GM19023 (cell line): Measurements from ENCODE around the gene UTP18.
"Not testable (repeated sequence)": the region's sequence is repeated elsewhere in the genome, so short reads cannot be mapped to it uniquely, and the experiment has no call there.

ENCODE experiments used
- ATAC-seq: cut with Tn5 transposase; IDR thresholded peaks from one replicate; pipeline ENCODE4 v1.9.1; 2021; ENCODE audit warnings: mild to moderate bottlenecking, moderate library complexity; ENCODE audit not compliant: unreplicated experiment

The UTP18 gene

DNA sequence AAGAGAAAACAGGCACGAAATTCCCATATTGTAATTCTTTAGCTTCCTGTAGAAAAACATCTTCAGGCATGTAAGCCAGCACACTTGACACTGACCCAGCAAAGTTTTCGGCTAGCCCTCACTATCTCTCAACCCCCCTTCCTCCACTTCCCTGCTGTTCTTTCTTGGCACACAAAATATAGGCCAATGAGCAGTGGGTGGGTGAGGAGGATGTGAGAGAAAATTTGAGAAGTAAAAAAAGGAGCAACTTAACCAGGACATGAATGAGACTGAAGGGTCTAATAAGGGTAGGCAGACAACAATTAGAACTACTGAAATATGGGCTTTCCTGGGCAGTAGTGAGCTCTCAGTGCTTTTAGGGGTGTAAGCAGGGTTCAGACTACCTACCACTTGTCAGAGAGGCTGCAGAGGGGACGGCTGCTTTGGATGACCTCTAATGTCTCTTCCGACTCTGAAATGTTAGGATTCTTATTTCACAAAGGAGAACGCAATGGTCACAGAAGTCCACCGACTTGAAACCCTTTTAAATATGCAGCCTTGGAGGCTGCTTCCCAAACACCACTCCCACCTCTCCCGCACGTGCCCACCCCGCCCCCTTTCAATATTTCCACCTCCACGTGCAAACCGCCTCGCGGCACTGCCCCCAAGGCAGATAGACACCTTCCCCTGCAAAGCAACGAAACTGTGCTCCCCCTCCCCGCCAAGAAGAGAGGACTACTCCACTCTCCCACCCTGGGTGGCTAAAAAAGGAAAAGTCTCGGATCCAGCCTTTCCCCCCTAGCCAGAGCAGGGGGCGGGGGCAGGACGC lies 1.4 kb upstream of the UTP18 start:
- ATAC-seq: no peak

DNA sequence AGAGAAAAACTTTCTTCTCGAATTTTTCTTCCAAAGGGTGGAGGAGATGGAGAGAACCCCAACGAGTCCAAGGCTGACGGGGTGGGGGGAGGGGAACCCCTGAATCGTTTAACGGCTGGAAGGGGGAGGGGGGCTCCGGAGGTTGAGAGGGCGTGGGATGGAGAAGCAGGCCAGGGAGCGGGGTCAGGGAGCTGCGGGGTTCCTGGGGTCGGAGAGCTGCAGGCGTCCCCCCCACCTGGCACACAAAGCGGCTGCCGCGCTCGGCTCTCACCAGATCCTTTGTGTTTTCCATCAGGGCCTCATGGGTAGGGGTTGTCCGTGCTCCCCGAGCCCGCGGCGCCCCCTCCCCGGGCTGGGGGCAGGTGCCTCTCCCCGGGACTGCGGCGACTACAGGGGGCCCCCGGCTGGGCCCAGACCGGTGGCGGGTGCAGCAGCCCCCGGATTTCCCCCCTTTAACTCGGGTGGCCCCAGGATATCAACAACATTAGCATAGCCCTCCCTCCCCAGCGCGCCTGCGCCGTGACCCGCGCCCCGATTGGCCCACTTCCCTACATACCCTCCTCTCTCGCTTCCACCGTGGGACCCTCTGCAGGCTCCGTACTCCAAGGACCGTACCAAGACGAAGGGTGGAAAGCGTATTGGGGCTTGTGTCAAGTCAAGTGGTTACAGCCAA lies 646 bp upstream of the UTP18 start, which contains the start of gene MBTD1:
TSS of gene MBTD1 (minus strand) at position 486 of the 673 bp plus-strand sequence. CDS start 34,888 bp downstream, outside the sequence.
- peak; percentile 75 for ATAC-seq

DNA sequence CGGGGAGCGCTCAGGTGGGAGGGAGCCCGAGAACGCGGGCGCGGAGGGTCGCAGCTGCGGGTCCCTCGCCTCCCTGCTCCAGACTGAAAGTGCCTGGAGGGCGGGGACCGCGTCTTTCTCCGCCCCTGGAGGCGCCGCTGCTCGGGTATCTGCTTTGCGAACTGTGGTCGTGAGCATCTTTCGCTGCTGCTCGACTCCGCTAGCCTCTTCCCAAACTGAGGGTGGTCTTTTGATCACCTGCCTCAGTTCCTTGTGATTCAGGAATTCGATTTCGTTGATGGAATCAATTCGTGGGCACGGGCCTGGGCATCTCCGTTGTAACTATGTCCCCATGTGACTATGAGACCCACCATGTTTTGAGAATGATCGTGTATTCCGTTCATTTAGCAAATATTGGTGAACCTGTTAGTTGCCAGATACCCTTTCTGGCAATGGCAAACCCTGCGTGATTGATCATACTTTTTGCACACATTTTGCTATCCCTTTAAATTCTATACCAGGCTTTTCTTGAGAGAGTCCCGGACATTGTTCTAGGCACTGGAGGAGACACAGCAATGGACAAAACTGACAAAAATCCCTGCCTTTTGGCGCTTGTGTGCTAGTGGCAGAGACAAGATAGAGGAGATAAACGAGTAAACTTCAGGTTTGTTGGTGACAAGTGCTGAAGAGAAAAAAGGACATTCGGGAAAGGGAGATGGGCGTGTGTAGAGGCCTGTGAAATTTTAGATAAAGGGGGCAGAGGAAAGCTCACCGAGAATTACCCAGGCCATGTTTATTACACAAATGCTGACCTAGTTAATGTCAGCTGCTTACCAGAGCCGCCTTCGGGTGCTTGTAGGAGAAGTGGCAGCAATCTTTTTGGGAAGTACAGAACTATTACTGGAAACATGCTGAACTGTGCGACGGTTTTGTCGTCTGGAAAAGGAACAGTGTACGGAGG lies 948 bp downstream of the UTP18 start:
- ATAC-seq: no peak

DNA sequence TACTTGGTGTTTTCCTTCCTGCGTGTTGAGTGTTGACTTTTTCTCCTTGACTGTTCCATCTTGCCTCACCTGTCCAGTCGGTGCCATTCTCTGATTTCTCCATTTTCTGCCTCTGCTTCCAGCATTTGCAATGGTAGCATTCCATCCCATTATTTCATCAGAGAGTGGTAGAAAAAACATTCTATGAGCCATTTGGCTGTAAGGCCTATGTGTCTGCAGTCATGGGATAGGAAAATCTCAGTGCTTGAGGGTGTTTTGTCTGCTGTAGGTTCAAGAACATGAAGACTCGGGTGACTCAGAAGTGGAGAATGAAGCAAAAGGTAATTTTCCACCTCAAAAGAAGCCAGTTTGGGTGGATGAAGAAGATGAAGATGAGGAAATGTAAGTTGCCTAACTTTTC lies 2.7 kb downstream of the UTP18 start:
- ATAC-seq: no peak

DNA sequence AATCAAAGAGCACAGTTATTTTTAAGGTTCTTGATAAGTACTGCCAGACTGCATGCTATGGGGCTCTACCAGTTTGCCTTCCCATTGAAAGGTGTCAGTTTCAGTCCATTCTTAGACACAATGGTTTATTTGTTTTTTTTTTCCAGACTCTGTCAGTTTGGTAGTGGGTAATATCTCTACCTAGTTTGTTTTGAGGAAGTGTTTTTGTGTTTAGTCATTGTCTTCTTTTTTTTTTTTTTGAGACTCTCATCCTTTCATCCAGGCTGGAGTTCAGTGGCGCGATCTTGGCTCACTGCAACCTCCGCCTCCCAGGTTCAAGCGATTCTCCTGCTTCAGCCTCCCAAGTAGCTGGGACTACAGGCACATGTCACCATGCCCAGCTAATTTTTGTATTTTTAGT lies 4.1 kb downstream of the UTP18 start:
- not testable (repeated sequence) for ATAC-seq

DNA sequence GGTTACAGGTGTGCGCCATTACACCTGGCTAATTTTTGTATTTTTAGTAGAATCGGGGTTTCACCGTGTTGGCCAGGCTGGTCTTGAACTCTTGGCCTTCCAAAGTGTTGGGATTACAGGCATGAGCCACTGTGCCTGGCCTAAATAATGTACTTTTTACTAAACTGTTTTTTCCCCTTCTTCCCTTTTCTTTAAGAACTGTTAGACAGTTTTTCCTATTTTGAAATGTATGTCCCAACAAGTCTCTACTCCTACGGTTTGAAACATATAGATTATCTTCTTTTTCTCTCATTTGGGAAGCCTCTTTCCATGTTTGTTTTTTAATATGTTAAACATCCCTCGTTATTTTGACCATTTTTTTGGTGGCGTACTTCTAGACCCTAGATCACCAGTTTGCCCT lies 9.6 kb downstream of the UTP18 start:
- ATAC-seq: no peak

DNA sequence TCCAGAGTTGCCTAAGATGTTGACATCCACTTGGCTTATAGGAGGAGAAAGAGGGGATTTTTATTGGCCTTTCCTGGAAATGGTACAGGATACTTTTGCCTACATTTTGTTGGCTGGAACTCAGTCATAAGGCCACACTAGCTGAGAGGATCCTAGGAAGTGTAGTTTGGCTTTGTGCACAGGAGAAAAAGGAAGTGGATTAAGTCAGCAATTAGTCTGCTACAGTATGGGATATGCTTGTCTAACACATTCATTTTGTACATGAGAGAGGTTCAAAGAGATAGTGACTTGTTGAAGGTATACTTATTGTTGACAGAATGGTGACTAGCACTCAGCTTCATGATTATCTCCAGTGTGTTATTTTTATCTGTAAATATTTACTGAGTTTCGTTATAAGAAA lies 10.3 kb downstream of the UTP18 start:
- no peak for ATAC-seq

DNA sequence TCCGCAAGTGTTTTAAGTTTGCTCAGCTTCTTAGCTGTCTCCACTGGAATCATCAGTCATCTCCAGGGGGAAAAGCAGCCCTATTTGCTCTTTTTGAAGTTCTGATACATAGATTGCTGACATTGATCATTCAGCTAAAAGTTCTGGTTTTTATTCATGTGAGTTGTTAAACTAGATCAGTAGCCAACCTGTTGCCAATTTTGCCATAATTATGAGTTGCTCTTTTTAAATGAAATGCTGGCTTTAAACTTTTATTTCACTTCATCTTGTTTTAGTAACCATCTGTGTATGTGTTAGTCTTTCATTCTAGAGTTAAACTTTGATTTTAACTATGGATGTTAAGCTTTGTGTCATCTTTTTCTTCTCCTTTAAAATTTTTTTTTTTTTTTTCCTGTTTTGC lies 12.5 kb downstream of the UTP18 start:
- ATAC-seq: no peak

DNA sequence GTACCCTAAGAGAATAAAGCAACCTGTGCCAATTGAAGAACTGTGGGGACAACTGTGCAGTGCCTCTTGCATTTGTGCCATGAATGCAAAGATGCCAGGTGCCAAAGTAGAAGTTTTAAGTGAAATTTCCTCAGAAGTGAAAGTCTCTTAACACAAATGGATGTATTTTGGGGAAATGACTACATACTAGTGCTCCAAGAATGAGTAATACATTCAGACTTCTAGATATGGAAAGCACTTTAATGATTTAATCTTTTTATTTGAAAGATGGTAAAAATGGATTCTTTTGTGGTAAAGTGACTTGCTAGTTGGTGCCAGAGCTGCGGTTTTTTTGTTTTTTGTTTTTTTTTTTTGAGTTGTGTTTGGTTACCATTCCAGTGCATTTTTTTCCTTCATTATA lies 15.0 kb downstream of the UTP18 start:
- no peak for ATAC-seq

DNA sequence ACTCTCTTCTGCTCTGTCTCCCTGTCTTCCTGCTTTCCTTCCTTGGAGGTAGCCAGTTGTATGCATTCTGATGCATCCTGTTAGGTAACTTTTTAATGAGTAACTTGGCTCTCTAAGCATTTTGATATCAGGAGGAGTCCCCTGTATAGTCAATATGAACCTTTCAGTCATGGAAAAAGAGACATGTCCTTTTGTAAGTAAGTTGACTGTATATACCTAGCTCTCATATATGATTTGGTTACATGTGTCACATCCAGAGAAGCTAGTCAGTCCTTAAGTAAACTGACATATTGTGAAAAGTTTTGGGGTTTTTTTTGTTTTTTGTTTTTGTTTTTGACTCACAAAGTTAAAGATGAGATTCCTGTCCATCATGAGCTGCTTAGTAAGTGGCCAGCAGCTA lies 18.8 kb downstream of the UTP18 start:
- no peak for ATAC-seq

DNA sequence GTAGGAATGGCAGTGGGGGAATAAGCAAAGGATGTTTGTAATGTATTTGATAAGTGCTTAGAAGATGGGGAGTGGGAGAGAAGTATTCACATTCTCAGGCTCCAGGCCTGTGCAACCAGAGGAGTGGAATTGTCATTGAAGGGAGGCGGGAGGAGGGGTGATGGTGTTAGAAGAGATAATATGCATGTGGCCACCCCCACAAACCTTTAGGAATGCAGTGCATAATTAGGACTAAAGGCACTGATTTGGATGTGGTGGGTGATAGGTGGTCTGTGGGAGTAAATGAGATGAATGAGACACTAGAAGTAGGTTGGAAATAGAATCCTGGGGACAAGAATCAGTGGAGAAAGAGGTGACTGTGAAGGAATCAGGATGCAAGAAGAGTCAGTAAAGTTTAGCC lies 27.1 kb downstream of the UTP18 start:
- no peak for ATAC-seq

DNA sequence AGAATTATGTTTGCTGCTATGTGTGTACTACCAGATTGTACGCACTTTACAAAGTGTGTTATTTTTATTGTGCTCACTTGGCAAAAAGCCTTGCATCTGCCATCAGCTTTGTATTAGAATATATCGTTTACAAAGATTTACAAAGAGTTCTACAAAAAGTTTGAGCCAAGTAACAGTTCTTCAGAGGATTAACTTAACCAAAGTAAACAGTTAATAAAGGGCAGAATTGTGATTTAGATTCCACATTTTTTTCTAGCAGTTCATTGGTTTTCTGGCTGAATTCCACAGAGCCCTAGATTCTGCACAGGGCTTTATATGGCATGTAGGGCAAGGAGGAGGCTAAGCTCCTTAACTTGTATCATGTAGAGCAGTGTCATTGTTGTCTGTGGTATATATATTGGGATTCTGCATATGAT lies 29.4 kb downstream of the UTP18 start:
- ATAC-seq: no peak

DNA sequence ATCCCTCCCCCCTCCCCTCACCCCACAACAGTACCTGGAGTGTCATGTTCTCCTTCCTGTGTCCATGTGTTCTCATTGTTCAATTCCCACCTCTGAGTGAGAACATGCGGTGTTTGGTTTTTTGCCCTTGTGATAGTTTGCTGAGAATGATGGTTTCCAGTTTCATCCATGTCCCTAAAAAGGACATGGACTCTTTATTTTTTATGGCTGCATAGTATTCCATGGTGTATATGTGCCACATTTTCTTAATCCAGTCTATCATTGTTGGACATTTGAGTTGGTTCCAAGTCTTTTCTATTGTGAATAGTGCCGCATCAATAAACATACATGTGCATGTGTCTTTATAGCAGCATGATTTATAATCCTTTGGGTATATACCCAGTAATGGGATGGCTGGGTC lies 34.0 kb downstream of the UTP18 start:
- not testable (repeated sequence) for ATAC-seq

DNA sequence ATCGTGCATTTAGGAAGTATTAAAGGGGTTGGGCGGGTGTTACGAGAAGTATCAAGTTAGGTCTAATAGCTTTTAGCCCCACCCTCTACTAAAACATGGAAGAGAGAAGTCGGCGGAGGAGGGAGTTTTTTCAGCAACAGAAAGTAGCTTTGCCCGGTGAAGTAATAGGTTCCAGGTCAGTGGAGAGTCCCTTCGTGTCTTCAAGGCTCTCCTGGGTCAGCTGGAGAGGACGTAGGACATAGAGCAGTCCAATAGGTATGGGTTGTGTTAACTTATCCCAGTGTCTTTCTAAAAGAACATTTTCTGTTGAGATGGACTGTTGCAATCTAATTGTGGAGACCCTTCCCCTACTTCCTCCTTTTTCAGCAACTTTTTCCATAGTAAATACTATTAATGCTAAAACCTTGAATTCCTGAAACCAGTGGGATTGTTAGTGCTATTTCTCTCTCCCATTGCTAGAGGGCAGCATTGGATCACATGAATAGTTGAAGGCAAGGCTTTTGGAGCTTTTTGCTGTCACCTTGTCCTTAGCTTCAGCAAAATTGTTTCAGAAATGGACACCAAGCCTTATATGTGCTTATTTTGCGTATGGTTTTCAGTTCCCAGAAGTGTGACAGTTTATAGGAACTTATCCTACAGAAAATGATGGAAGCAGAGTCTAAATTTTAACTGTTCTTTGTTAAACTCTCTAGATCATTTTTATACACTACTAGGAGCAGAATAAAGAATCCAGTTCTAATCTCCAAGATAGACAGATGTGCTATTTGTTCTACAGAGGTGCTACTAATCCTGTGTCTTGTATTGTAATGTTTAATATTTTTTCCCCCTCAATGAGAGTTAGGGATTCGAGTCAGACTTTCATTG lies 38.4 kb downstream of the UTP18 start:
- ATAC-seq: no peak

DNA sequence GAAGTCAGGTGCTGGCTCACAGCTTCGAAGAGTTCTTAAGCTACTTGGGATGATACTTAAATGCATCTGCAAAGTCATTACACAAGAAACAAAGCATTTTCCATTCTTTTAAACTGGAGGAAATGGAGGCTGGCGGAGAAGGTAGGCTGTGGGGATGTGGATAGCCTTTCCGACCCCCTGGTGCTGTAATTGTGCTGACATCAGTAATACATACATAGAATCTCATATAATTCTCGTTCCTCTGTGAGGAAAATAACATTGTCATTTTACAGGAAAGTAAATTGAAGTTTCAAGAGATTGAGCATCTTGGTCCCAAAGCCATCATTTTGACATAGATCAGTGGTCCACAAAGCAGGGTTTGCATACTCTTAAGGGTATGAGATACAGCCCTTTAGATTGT lies 39.5 kb downstream of the UTP18 start:
- ATAC-seq: no peak

DNA sequence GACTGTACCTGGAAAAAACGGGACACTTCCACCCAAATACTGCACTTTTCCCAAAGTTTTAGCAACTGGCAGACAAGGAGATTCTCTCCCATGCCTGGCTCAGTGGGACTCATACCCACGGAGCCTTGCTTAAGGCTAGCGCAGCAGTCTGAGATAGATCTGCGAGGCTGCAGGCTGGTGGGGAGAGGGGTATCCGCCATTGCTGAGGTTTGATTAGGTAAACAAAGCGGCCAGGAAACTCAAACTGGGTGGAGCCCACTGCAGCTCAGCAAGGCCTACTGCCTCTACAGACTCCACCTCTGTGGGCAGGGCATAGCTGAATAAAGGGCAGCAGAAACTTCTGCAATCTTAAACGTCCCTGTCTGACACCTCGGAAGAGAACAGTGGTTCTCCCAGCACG lies 44.8 kb downstream of the UTP18 start:
- ATAC-seq: no peak

DNA sequence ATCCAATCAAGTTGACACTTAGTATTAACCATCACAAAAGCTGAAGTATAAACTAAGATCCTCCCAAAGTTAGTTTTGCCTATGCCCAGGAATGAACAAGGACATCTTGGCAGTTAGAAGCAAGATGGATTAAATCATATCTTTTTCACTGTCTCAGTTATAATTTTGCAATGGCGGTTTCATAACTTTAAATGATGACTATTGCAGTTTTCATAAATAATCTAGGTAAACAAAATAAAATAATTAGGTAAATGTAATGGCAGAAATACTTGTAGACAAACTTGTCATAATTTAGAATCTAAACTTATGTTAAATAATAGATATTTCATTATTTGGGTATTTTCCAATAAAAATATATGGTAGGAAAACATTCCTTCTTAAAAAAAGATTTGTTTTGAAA lies 51.7 kb downstream of the UTP18 start:
- ATAC-seq: not testable (repeated sequence)

DNA sequence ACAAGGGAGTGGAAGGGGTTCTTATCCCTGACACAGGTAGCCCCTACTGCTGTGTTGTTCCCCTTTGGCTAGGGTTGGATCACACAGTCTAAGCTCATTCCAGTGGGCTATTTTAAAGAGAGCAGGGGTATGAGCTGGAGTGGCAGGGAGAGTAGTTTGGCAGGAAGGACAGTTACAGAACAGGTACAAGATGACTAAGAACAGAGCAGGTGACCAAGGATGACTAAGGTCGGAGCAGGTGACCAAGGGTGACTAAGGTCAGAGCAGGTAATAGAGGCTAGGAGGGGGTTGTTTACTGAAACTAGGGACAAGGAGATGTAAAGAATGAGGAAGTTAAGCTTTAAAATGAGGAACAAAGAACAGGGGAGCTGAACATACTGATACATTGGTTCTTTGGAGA lies 58.8 kb downstream of the UTP18 start:
- ATAC-seq: no peak

DNA sequence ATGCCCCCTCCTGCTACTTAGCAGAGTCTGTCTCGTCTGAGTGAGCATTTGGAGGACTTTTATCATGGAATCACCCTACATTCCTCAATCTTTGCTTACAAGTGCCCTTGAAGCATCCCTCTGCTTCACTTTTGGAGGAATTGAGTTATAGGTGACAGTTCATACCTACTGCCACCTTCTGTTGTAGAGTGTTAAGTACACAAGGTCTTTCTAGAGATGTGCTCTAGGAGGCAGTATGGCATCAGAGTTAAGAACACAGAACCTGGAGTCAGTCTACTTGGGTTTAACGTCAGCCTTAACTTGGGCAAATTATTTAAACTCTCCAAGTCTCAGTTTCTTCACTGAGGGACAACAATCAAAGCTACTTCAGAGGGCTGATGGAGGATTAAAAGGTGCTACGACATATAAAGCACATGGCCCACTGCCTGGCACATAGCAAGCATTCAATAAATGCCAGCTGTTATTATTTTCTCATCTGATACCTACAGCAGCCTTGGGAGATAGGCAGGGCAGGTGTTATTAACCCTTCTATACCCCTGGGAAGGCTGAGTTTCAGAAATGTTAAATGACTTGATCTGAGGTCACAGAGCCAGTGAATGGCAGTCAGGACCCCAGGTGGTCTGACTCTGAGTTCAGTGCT lies 62.2 kb downstream of the UTP18 start:
- no peak for ATAC-seq

DNA sequence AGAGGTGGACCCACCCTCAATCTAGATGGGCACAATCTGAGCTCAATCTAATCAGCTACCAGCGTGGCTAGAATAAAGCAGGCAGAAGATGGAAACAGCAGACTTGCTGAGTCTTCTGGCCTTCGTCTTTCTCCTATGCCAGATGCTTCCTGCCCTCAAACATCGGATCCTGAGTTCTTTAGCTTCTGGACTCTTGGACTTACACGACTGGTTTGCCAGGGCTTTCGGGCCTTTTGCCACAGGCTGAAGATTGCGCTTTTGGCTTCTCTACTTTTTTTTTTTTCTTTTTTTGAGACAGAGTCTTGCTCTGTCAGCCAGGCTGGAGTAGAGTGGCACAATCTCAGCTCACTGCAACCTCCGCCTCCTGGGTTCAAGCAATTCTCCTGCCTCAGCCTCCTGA lies 65.1 kb downstream of the UTP18 start:
- ATAC-seq: no peak
